Retinal pigment epithelial cell (primary cell): ENCODE measurements around the gene CD52.
"Not testable (repeated sequence)": the region's sequence is repeated elsewhere in the genome, so short reads cannot be mapped to it uniquely, and the experiment has no call there.

ENCODE experiments used
- DNase-seq: peaks from one replicate; pipeline ENCODE4 v3.0.0-alpha.2; 2010; ENCODE audit warnings: low read depth
- H3K4me3 ChIP-seq: 2 replicates; pipeline ENCODE4 v1.5.1; 2011; ENCODE audit warnings: mild to moderate bottlenecking, low read length, control low read depth, moderate library complexity
- CTCF ChIP-seq: conservative IDR thresholded peaks from 2 replicates; pipeline ENCODE4 v1.5.1; 2011; ENCODE audit warnings: low read depth, low read length, control low read depth, inconsistent platforms

The CD52 gene

GRCh38 chr1:26306290-26307229 lies 11.2 kb upstream of the CD52 start, which contains the start of gene UBXN11:
TSS of gene UBXN11 (minus strand) at chr1:26306636. CDS start at chr1:26302883, 3,753 bp downstream.
- no peak for TF ChIP-seq CTCF
- peak within 1 kb of the TSS; percentile 97 for H3K4me3 ChIP-seq
- peak; percentile 87 for DNase-seq

GRCh38 chr1:26307363-26307781 lies 10.4 kb upstream of the CD52 start:
- TF ChIP-seq CTCF: no peak
- peak overlapping the region; percentile 97 for H3K4me3 ChIP-seq
- no peak for DNase-seq

- not testable (repeated sequence) for DNase-seq, H3K4me3 ChIP-seq
Observed at GRCh38 chr1:26307966-26308899, 9.5 kb upstream of the CD52 start.

GRCh38 chr1:26314501-26314900 lies 3.3 kb upstream of the CD52 start:
- H3K4me3 ChIP-seq: no peak overlapping the region
- no peak for DNase-seq
- TF ChIP-seq CTCF: no peak

- TF ChIP-seq CTCF: no peak
- no peak overlapping the region for H3K4me3 ChIP-seq
- no peak for DNase-seq
Observed at GRCh38 chr1:26315874-26316850, 1.6 kb upstream of the CD52 start.

GRCh38 chr1:26317146-26317545 lies 612 bp upstream of the CD52 start:
- H3K4me3 ChIP-seq: no peak overlapping the region
- DNase-seq: no peak
- TF ChIP-seq CTCF: no peak
